ENCODE data around the gene ORMDL2. TPM values are rescaled to one million over a fixed set of nuclear protein-coding genes. Genes with fewer than 3 reads are reported as not detected.
A peak's percentile ranks its signal among the peaks of the same experiment; 100 is the strongest.

ORMDL2 gene
- total RNA-seq, 1 experiment from 2014 or later: 22.5 TPM

- no peaks in the 10 kb centered on the region for H3K9me3 ChIP-seq (ENCODE audit: insufficient read depth, low read depth)
- no peak overlapping the region for H2AFZ ChIP-seq
- H3K9me2 ChIP-seq (ENCODE audit: insufficient read depth): no peaks in the 10 kb centered on the region
- CTCF ChIA-PET: interaction anchor here (0.6 kb wide), 1 partner anchor 89 kb away, joined by 7 read pairs; no protein-coding TSS in a partner anchor
- DNase-seq: no peak
- no TSS peak for BruUV-seq (replicated peaks)
- H4K20me1 ChIP-seq (ENCODE audit: insufficient read depth): 0 out of 2 replicates have a peak, but pooled peaks cover 3% of the 10 kb centered on the region
- peaks cover 53% of the 10 kb centered on the region for H3K79me2 ChIP-seq (ENCODE audit: low read depth)
- peaks cover 23% of the 10 kb centered on the region for H3K36me3 ChIP-seq (ENCODE audit: low read depth)
- no peak for TF ChIP-seq EZH2 (IDR thresholded peaks at IDR 0.05; ENCODE audit: low read depth)
- TF ChIP-seq, protein P1, sequence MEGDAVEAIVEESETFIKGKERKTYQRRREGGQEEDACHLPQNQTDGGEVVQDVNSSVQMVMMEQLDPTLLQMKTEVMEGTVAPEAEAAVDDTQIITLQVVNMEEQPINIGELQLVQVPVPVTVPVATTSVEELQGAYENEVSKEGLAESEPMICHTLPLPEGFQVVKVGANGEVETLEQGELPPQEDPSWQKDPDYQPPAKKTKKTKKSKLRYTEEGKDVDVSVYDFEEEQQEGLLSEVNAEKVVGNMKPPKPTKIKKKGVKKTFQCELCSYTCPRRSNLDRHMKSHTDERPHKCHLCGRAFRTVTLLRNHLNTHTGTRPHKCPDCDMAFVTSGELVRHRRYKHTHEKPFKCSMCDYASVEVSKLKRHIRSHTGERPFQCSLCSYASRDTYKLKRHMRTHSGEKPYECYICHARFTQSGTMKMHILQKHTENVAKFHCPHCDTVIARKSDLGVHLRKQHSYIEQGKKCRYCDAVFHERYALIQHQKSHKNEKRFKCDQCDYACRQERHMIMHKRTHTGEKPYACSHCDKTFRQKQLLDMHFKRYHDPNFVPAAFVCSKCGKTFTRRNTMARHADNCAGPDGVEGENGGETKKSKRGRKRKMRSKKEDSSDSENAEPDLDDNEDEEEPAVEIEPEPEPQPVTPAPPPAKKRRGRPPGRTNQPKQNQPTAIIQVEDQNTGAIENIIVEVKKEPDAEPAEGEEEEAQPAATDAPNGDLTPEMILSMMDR (conservative IDR thresholded peaks at IDR 0.05): no peak
- peaks cover 29% of the 10 kb centered on the region for H3K4me1 ChIP-seq (replicated peaks; ENCODE audit: insufficient read depth)
- H3K27ac ChIP-seq: no peak overlapping the region
- H3K27me3 ChIP-seq (ENCODE audit: insufficient read depth, low read depth): no peaks in the 10 kb centered on the region
- peak overlapping the region; percentile 25; the same call in 1 of the 2 replicates for H3K4me2 ChIP-seq
- POLR2A ChIA-PET (ENCODE audit: unreplicated experiment): no interaction called here
- H3K4me3 ChIP-seq: no peak overlapping the region
- intact Hi-C loops (cut with micrococcal nuclease; ENCODE audit: unreplicated experiment): no loop called here
- peaks cover 24% of the 10 kb centered on the region for H3F3A ChIP-seq (ENCODE audit: insufficient read depth, low read depth)
Observed at GRCh38 chr12:55824726-55825125, 6.9 kb downstream of the ORMDL2 start.

DNA sequence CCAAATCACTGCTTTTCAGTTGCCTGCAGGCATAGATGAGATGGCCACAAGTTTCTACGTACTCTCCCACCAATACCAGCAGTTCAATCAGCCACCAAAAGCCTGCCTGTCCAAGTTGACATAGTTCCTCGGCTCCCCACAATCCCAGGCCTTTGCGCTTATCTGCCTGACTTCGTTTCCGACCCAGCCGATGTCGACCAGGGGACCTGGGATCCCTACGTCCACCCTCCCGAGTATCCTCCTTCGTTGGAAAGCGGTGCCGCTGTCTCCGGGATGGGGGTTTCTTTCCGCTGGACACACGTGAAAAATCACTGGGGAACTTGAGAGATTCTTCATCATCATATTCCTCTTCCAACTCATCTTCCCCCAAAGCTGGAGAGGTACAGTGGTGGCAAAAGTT, 10.0 kb downstream of the ORMDL2 start:
- H3K79me2 ChIP-seq (ENCODE audit: low read depth): peaks cover 57% of the 10 kb centered on the region
- H4K20me1 ChIP-seq (ENCODE audit: insufficient read depth): 0 out of 2 replicates have a peak, but pooled peaks cover 3% of the 10 kb centered on the region
- peaks cover 5% of the 10 kb centered on the region; the same call in 1 of the 2 replicates for H3K36me3 ChIP-seq (ENCODE audit: low read depth)
- H3K4me3 ChIP-seq: no peak overlapping the region
- TF ChIP-seq EZH2 (IDR thresholded peaks at IDR 0.05; ENCODE audit: low read depth): no peak
- TF ChIP-seq, protein P1 (conservative IDR thresholded peaks at IDR 0.05): no peak
- CTCF ChIA-PET: no interaction called here
- BruUV-seq (replicated peaks): no TSS peak
- no peak for DNase-seq
- POLR2A ChIA-PET (ENCODE audit: unreplicated experiment): no interaction called here
- H3F3A ChIP-seq (ENCODE audit: insufficient read depth, low read depth): peaks cover 13% of the 10 kb centered on the region; the same call in 1 of the 2 replicates
- H3K27me3 ChIP-seq (ENCODE audit: insufficient read depth, low read depth): no peaks in the 10 kb centered on the region
- H3K9me2 ChIP-seq (ENCODE audit: insufficient read depth): no peaks in the 10 kb centered on the region
- no peaks in the 10 kb centered on the region for H3K9me3 ChIP-seq (ENCODE audit: insufficient read depth, low read depth)
- H2AFZ ChIP-seq: no peak overlapping the region
- intact Hi-C loops (cut with micrococcal nuclease; ENCODE audit: unreplicated experiment): no loop called here
- no peak overlapping the region for H3K27ac ChIP-seq
- H3K4me2 ChIP-seq: peak overlapping the region; percentile 93
- H3K4me1 ChIP-seq (replicated peaks; ENCODE audit: insufficient read depth): peaks cover 39% of the 10 kb centered on the region

- no TSS peak for BruUV-seq (replicated peaks)
- H3K4me2 ChIP-seq: peak overlapping the region; percentile 93
- ChIA-PET CTCF (interaction anchor here (1.0 to 1.9 kb wide), 2 partner anchors 98 to 112 kb away, joined by 3 to 8 read pairs; no protein-coding TSS in a partner anchor), POLR2A (ENCODE audit: unreplicated experiment) (interaction anchor here (1.6 kb wide), 1 partner anchor 11 kb away, joined by 59 read pairs; the partner anchor contains the start of genes ORMDL2 and SARNP)
- peaks cover 39% of the 10 kb centered on the region for H3K4me1 ChIP-seq (replicated peaks; ENCODE audit: insufficient read depth)
- peak overlapping the region; percentile 96 for H3K4me3 ChIP-seq
- intact Hi-C loops (cut with micrococcal nuclease; ENCODE audit: unreplicated experiment): no loop called here
- H3K27ac ChIP-seq: no peak overlapping the region
- peak overlapping the region; percentile 90; the same call in 1 of the 2 replicates for H2AFZ ChIP-seq
- H3K79me2 ChIP-seq (ENCODE audit: low read depth): peaks cover 57% of the 10 kb centered on the region
- no peak for DNase-seq
- no peaks in the 10 kb centered on the region for H3K36me3 ChIP-seq (ENCODE audit: low read depth)
- TF ChIP-seq EZH2 (IDR thresholded peaks at IDR 0.05; ENCODE audit: low read depth): no peak
- TF ChIP-seq, protein P1 (conservative IDR thresholded peaks at IDR 0.05): no peak
- H3K9me2 ChIP-seq (ENCODE audit: insufficient read depth): no peaks in the 10 kb centered on the region
- H3K27me3 ChIP-seq (ENCODE audit: insufficient read depth, low read depth): no peaks in the 10 kb centered on the region
- peaks cover 7% of the 10 kb centered on the region; the same call in 1 of the 2 replicates for H3F3A ChIP-seq (ENCODE audit: insufficient read depth, low read depth)
- 0 out of 2 replicates have a peak, but pooled peaks cover 3% of the 10 kb centered on the region for H4K20me1 ChIP-seq (ENCODE audit: insufficient read depth)
- H3K9me3 ChIP-seq (ENCODE audit: insufficient read depth, low read depth): no peaks in the 10 kb centered on the region
Observed at GRCh38 chr12:55828357-55828756, 10.5 kb downstream of the ORMDL2 start.

All from PC-9 (cell line).